22Rv1 (cell line): Measurements from ENCODE around the gene TWSG1.
A peak's percentile ranks its signal among the peaks of the same experiment; 100 is the strongest.

Experiments
- H3K27ac ChIP-seq: fragments of 450-650 bp; 2 replicates; pipeline ENCODE4 v1.5.1; 2017
- ZFX ChIP-seq: fragments of 450-650 bp; IDR thresholded peaks from 2 replicates; pipeline ENCODE4 v1.6.1; 2017; ENCODE audit warnings: antibody characterized with exemption, borderline replicate concordance
- TF ChIP-seq, protein P1 (sequence below): fragments of 450-650 bp; IDR thresholded peaks from 2 replicates; pipeline ENCODE4 v1.5.1; 2017; ENCODE audit warnings: mild to moderate bottlenecking

TWSG1 gene

DNA sequence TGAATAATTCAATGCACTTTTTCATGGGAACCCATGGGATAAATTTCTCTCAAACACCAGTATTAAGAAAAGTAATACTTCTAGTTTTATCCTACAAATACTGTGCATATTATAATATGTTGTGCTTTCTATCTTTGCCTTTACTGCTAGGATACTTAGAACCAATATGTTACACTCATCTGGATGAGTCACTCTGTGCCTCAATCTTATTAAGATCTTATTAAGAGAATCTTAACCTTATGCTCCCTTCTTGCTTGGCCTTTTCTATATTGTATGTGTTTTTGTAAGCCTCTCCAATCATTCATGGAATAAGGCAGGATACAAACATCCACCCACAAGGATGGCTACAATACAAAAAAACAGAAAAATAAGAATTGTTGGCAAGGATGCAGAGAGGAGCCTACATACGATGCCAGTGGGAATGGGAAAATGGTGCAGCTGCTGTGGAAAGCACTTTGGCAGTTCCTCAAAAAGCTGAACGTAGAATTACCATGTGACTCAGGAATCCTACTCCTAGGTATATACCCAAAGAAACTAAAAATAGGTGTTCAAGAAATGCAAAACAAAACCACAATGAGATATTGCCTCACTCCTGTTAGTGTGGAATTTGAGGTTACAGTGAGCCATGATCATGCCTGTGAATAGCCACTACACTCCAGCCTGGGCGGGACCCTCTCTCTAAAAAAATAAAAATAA lies 10.7 kb upstream of the TWSG1 start:
- H3K27ac ChIP-seq, result no peak overlapping the region

DNA sequence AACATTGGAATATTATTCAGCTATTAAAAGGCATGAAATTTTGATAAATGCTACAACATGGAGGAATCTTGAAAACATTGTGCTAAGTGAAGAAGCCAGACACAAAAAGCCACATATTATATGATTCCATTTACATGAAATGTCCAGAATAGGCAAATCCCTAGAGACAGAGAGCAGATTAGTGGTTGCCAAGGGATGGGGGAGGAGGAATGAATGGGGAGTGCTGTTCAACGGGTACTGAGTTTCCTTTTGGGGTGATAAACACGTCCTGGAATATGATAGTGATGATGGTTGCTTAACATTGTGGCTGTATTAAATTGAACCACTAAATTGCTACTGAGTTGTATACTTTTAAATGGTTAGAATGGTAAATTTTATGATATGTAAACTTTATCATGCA lies 8.9 kb upstream of the TWSG1 start:
- TF ChIP-seq, protein P1, sequence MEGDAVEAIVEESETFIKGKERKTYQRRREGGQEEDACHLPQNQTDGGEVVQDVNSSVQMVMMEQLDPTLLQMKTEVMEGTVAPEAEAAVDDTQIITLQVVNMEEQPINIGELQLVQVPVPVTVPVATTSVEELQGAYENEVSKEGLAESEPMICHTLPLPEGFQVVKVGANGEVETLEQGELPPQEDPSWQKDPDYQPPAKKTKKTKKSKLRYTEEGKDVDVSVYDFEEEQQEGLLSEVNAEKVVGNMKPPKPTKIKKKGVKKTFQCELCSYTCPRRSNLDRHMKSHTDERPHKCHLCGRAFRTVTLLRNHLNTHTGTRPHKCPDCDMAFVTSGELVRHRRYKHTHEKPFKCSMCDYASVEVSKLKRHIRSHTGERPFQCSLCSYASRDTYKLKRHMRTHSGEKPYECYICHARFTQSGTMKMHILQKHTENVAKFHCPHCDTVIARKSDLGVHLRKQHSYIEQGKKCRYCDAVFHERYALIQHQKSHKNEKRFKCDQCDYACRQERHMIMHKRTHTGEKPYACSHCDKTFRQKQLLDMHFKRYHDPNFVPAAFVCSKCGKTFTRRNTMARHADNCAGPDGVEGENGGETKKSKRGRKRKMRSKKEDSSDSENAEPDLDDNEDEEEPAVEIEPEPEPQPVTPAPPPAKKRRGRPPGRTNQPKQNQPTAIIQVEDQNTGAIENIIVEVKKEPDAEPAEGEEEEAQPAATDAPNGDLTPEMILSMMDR, result no peak
- no peak for TF ChIP-seq ZFX
- no peak overlapping the region for H3K27ac ChIP-seq

More for the DNA sequence above, 10.7 kb upstream of the TWSG1 start:
- TF ChIP-seq ZFX, result no peak
- TF ChIP-seq, protein P1, result no peak

DNA sequence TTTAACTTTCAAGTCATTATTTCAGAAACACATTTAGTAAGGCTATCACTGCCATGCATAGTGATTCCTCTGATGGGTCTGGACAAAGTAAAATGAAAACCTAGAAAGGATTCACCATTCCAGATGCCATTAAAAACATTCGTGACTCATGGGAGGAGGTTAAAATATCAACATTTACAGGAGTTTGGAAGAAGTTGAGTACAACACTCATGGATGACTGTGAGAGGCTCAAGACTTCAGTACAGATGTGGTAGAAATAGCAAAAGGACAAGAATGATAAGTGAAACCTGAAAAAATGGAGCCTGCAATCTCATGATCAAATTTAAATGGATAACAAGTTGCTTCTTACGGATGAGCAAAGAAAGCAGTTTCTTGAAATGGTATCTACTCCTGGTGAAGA lies 5.8 kb upstream of the TWSG1 start:
- TF ChIP-seq ZFX, result no peak
- TF ChIP-seq, protein P1, result no peak
- 0 out of 2 replicates have a peak overlapping the region, but pooled peaks have one; percentile 13 for H3K27ac ChIP-seq

DNA sequence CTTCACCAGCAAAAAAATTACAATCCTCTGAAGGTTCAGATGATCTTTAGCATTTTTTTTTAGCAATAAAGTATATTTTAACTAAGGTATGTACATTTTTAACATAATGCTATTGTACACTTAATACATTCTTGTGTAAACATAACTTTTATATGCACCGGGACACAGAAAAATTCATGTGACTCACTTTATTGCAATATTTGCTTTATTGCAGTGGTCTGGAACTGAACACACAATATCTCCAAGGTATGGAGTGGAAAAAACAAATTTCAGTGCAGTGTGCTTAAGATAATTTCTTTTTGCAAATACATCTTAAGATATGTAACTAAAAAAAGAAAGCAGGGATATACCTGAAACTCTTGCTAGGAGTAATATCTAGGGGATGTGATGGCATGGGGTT lies 5.1 kb upstream of the TWSG1 start:
- TF ChIP-seq, protein P1, result no peak
- TF ChIP-seq ZFX, result no peak
- 0 out of 2 replicates have a peak overlapping the region, but pooled peaks have one; percentile 13 for H3K27ac ChIP-seq

DNA sequence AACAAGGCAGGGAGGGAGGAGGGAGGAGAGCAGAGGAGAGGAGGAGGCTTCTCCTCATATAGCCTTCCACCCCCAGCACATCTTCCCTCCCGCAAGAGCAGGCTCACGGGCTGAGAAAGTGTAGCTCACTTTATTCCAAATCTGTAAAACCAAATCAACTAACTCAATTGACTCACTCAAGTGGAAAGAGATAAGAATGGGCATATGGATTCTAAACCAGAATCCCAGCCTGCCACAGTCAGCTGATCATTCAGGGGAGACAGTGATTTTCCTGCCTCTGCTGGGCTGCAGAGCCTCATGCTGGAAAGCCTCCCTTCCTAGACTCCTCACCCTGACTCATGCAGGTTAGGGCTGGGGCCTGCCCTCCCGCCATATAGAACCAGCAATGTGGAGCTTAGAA lies 4.2 kb upstream of the TWSG1 start:
- H3K27ac ChIP-seq, result no peak overlapping the region
- TF ChIP-seq ZFX, result no peak
- TF ChIP-seq, protein P1, result no peak

DNA sequence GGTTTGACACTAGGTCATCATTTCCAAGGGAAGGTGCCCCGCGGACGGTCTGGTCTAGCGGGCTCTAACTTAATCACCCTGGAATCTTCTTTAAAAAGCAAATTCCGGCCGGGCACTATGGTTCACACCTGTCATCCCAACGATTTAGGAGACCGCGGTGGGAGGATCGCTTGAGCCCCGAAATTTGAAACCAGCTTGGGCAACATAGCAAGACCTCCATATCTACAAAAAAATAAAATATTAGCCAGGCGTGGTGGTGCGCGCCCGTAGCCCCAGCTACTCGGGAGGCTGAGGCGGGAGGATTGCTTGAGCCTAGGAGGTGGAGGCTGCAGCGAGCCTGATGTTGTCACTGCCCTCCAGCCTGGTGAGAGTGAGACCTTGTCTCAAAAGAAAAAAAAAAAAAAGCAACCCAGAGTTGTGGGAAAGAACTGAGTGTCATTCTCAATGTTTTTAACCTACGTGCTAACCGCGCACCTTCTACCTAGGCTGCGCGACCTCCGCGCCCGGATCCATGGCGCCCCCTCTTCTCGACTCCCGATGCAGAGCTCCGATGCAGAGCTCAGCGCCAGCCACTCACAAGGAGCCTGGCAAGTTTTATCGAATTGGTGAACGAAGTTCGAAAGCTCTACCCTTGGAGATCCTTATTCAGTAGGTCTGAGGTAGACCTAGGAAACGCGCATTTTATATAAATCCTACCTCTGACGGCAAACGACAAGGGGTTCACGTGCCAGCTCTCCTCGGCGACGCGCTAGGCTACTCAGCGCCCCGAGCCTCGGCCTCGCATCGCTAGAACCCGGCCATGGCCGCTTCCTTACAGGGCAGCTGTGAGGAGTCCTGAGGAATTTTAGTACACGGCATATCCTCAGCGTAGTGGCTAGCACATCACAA lies 888 bp upstream of the TWSG1 start:
- no peak for TF ChIP-seq ZFX
- TF ChIP-seq, protein P1, result no peak
- peak overlapping the region; percentile 65 for H3K27ac ChIP-seq
